PFSK-1 (cell line): ENCODE data around the gene RAD23B.

ENCODE experiments used
- FOXP2 ChIP-seq: optimal IDR thresholded peaks from 2 replicates; pipeline ENCODE3; 2011; ENCODE audit warnings: borderline replicate concordance, control low read depth, inconsistent platforms; ENCODE audit not compliant: insufficient read depth; ENCODE audit errors: extremely low read length, extremely low read depth
- POLR2AphosphoS5 ChIP-seq: IDR thresholded peaks from 2 replicates; pipeline ENCODE4 v1.6.1; 2012; ENCODE audit warnings: low read depth, mild to moderate bottlenecking, control low read depth, low read length, moderate library complexity
- REST ChIP-seq, 2 experiments: IDR thresholded peaks; 2 replicates each; pipeline versions ENCODE4 v1.6.1 to v1.8.0; 2011 to 2012; ENCODE audit warnings: low read depth in 2 of 2, low read length in 2 of 2, control low read depth in 1 of 2, inconsistent platforms in 1 of 2, mild to moderate bottlenecking in 1 of 2, moderate library complexity in 1 of 2; ENCODE audit not compliant: insufficient read depth in 1 of 2
- SIN3A ChIP-seq: IDR thresholded peaks from 2 replicates; pipeline ENCODE4 v1.6.1; 2012; ENCODE audit warnings: mild to moderate bottlenecking, low read length, moderate library complexity, borderline replicate concordance; ENCODE audit not compliant: insufficient read depth
- TAF1 ChIP-seq: IDR thresholded peaks from 2 replicates; pipeline ENCODE4 v1.6.1; 2012; ENCODE audit warnings: low read length, control low read depth, borderline replicate concordance; ENCODE audit not compliant: insufficient read depth

Gene RAD23B

GRCh38 chr9:107322643-107323042 is 39.6 kb downstream of the RAD23B start:
- TF ChIP-seq REST (IDR thresholded peaks at IDR 0.05; ENCODE audit: insufficient read depth in 1 of 2, low read depth in 2 of 2, low read length in 2 of 2) (no peak), SIN3A (no peak), TAF1 (no peak), POLR2AphosphoS5 (no peak), FOXP2 (no peak)

- TF ChIP-seq FOXP2: no peak
- TF ChIP-seq REST (IDR thresholded peaks at IDR 0.05; ENCODE audit: insufficient read depth in 1 of 2, low read depth in 2 of 2, low read length in 2 of 2): no peak
- no peak for TF ChIP-seq POLR2AphosphoS5
- TF ChIP-seq SIN3A: no peak
- TF ChIP-seq TAF1: no peak
Measured at GRCh38 chr9:107323836-107324585, 40.9 kb downstream of the RAD23B start.

DNA sequence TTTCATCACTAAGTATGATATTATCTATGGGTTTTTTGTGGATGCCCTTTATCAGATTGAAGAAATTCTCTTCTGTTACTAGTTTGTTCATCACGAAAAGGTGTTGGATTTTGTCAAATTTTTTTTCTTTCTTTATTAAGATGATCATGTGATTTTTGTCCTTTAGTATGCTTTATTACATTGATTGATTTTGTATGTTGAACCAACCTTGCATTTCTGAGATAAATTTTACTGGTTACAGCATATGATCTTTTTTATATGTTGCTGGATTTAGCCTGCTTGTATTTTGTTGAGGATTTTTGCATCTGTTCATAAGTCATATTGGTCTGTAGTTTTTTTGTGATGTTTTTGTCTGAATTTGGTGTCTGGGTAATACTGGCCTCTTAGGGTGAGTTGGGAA is 42.8 kb downstream of the RAD23B start:
- no peak for TF ChIP-seq FOXP2
- TF ChIP-seq SIN3A: no peak
- no peak for TF ChIP-seq POLR2AphosphoS5
- no peak for TF ChIP-seq REST (IDR thresholded peaks at IDR 0.05; ENCODE audit: insufficient read depth in 1 of 2, low read depth in 2 of 2, low read length in 2 of 2)
- no peak for TF ChIP-seq TAF1

DNA sequence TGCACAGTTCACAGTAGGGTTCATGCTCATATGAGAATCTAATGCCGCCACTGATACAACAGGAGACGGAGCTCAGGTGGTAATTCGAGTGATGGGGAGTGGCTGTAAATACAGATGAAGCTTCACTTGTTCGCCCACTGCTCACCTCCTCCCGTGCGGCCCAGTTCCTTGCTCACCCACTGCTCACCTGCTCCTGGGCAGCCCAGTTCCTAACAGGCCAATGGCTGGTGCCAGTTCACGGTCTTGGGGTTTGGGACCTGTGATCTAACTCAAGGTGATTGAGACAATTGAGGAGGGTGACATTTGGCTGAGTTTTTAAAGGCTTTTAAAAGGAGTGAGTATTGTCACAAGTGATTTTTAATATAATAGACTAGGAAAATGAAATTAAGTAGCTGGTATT is 45.4 kb downstream of the RAD23B start:
- TF ChIP-seq TAF1 (no peak), POLR2AphosphoS5 (no peak), SIN3A (no peak), REST (IDR thresholded peaks at IDR 0.05; ENCODE audit: insufficient read depth in 1 of 2, low read depth in 2 of 2, low read length in 2 of 2) (no peak), FOXP2 (no peak)

GRCh38 chr9:107330420-107330819 is 47.3 kb downstream of the RAD23B start:
- TF ChIP-seq REST (IDR thresholded peaks at IDR 0.05; ENCODE audit: insufficient read depth in 1 of 2, low read depth in 2 of 2, low read length in 2 of 2): no peak
- TF ChIP-seq FOXP2: no peak
- no peak for TF ChIP-seq SIN3A
- TF ChIP-seq POLR2AphosphoS5: no peak
- TF ChIP-seq TAF1: no peak
